K562 (cell line): Measurements from ENCODE around the gene PITPNM3. TPM values are rescaled to one million over a fixed set of nuclear protein-coding genes. Genes with fewer than 3 reads are reported as not detected.

Experiments
- ATAC-seq: fragments of 200-7000 bp; cut with Tn5 transposase; 3 replicates; pipeline ENCODE4 v1.9.1; 2020; ENCODE audit warnings: moderate library complexity
- BruUV-seq: library from RNA; stranded (reverse); fragments of 400-500 nt; replicated peaks from 2 replicates; lab custom pipeline; 2021; lab: Mats Ljungman, UMichigan
- CTCF ChIA-PET: fragments of 300-600 bp; formaldehyde crosslinking; extraction: SDS; loops from one replicate; lab custom pipeline; 2021; ENCODE audit warnings: low intra/inter-chr PET ratio; lab: Yijun Ruan, JAX
- POLR2A ChIA-PET: fragments of 300-600, 350-650 bp; sonication (Branson Sonifier 250); formaldehyde crosslinking; extraction: SDS; loops from one replicate; lab custom pipeline; 2021; ENCODE audit warnings: antibody characterized with exemption, inconsistent platforms; lab: Yijun Ruan, JAX
- DNase-seq, 4 experiments: peaks; one replicate each; pipeline versions ENCODE4 v3.0.0 to v3.0.0-alpha.2; 2011 to 2018; ENCODE audit warnings: low spot score in 3 of 4, mixed read lengths in 3 of 4; ENCODE audit errors: extremely low read depth in 1 of 4
- FAIRE-seq: peaks from 2 replicates; lab custom pipeline; 2011; peaks lifted over from hg19 to GRCh38; lab: Jason Lieb, UNC
- H2AFZ ChIP-seq: 2 replicates; pipeline ENCODE4 v1.6.0; 2011; ENCODE audit warnings: low read depth, low read length, control low read depth, inconsistent platforms
- H3K27ac ChIP-seq: fragments of 200-600 bp; 3 replicates; pipeline ENCODE4 v1.8.0; 2011; ENCODE audit warnings: low read depth, mild to moderate bottlenecking, control low read depth, inconsistent platforms, low read length, moderate library complexity, mixed read lengths; ENCODE audit errors: extremely low read depth
- H3K27me3 ChIP-seq, 2 experiments: fragments of 300-600 bp in 1 of 2; 2 replicates in 1 of 2; 3 replicates in 1 of 2; pipeline versions ENCODE4 v1.6.0 to v1.8.0; 2011; ENCODE audit warnings: inconsistent platforms in 2 of 2, low read length in 2 of 2, mild to moderate bottlenecking in 1 of 2, mixed read lengths in 1 of 2, moderate library complexity in 1 of 2; ENCODE audit not compliant: control insufficient read depth in 2 of 2, insufficient read depth in 2 of 2
- H3K36me3 ChIP-seq: fragments of 300-600 bp; 3 replicates; pipeline ENCODE4 v1.8.0; 2011; ENCODE audit warnings: mild to moderate bottlenecking, low read length, inconsistent platforms; ENCODE audit not compliant: control insufficient read depth, insufficient read depth
- H3K4me1 ChIP-seq, 2 experiments: fragments of 200-600 bp in 1 of 2; replicated peaks in 1 of 2; 2 replicates in 1 of 2; 3 replicates in 1 of 2; pipeline versions ENCODE4 v1.5.1 to v1.8.0; 2011; ENCODE audit warnings: inconsistent platforms in 2 of 2, low read length in 2 of 2, mild to moderate bottlenecking in 1 of 2, mixed read lengths in 1 of 2, moderate library complexity in 1 of 2; ENCODE audit not compliant: control insufficient read depth in 2 of 2, insufficient read depth in 2 of 2
- H3K4me2 ChIP-seq: 2 replicates; pipeline ENCODE4 v1.6.1; 2011; ENCODE audit warnings: low read length, control low read depth, inconsistent platforms, mixed read lengths; ENCODE audit not compliant: insufficient read depth
- H3K4me3 ChIP-seq: fragments of 200-600 bp; sonication (generic), shearing (Covaris generic); 2 replicates; pipeline ENCODE4 v1.5.1; 2016; ENCODE audit warnings: control low read depth, inconsistent platforms
- H3K79me2 ChIP-seq: fragments of 200-600 bp; 3 replicates; pipeline ENCODE4 v1.8.0; 2011; ENCODE audit warnings: low read length, inconsistent platforms; ENCODE audit not compliant: control insufficient read depth, insufficient read depth
- H3K9ac ChIP-seq, 2 experiments: 2 replicates each; pipeline versions ENCODE4 v1.6.0 to v1.6.1; 2011; ENCODE audit warnings: low read depth in 2 of 2, low read length in 2 of 2, control low read depth in 1 of 2, inconsistent platforms in 1 of 2, mild to moderate bottlenecking in 1 of 2, mixed read lengths in 1 of 2; ENCODE audit not compliant: insufficient read depth in 1 of 2
- H3K9me1 ChIP-seq: one replicate; pipeline ENCODE4 v1.6.0; 2011; ENCODE audit warnings: inconsistent platforms, mild to moderate bottlenecking, low read length, moderate library complexity; ENCODE audit not compliant: control insufficient read depth, insufficient read depth
- H3K9me3 ChIP-seq: replicated peaks from 2 replicates; pipeline ENCODE4 v1.5.1; 2011; ENCODE audit warnings: low read depth, low read length, inconsistent platforms; ENCODE audit not compliant: control insufficient read depth, insufficient read depth
- H4K20me1 ChIP-seq: replicated peaks from 2 replicates; pipeline ENCODE4 v1.6.1; 2011; ENCODE audit warnings: low read length, inconsistent platforms, mixed read lengths; ENCODE audit not compliant: control insufficient read depth, insufficient read depth
- ATF1 ChIP-seq, 2 experiments: fragments of 450-650 bp in 1 of 2; IDR thresholded peaks; 2 replicates each; pipeline ENCODE4 v1.6.1; 2016; ENCODE audit warnings: missing compliant biosample characterization in 1 of 2, missing genetic modification characterization in 1 of 2
- FOS ChIP-seq: IDR thresholded peaks from 3 replicates; pipeline ENCODE4 v1.6.1; 2011; ENCODE audit not compliant: insufficient read length; ENCODE audit errors: extremely low read depth
- GABPA ChIP-seq: fragments of 200-800 bp; sonication (Bioruptor generic); conservative IDR thresholded peaks from 2 replicates; pipeline ENCODE4 v1.6.1; 2016; ENCODE audit warnings: low read depth, missing genetic modification characterization, missing compliant biosample characterization
- HIVEP1 ChIP-seq: fragments of 250-450 bp; sonication (Bioruptor Pico); IDR thresholded peaks from 2 replicates; pipeline ENCODE4 v1.4.0; 2020; ENCODE audit warnings: mild to moderate bottlenecking
- LARP7 ChIP-seq: fragments of 450-650 bp; IDR thresholded peaks from 2 replicates; pipeline ENCODE4 v1.6.1; 2016
- NR1H2 ChIP-seq: sonication (generic); formaldehyde crosslinking; IDR thresholded peaks from 2 replicates; pipeline ENCODE4 v1.4.0; 2020; ENCODE audit warnings: mild to moderate bottlenecking, missing genetic modification reagents
- POLR2AphosphoS2 ChIP-seq: IDR thresholded peaks from 2 replicates; pipeline ENCODE4 v1.6.1; 2012; ENCODE audit warnings: low read length, improper control_type of control experiment
- ZNF212 ChIP-seq: fragments of 450-650 bp; formaldehyde crosslinking; IDR thresholded peaks from 2 replicates; pipeline ENCODE4 v1.4.0; 2020; ENCODE audit warnings: mild to moderate bottlenecking
- ZNF324 ChIP-seq: fragments of 250-450 bp; sonication (Bioruptor Pico); IDR thresholded peaks from 2 replicates; pipeline ENCODE4 v1.4.0; 2020; ENCODE audit warnings: mild to moderate bottlenecking
- ZNF668 ChIP-seq: fragments of 250-450 bp; sonication (Bioruptor Pico); IDR thresholded peaks from 2 replicates; pipeline ENCODE4 v1.8.0; 2022; ENCODE audit warnings: mild to moderate bottlenecking, inconsistent platforms
- ZNF79 ChIP-seq: fragments of 250-450 bp; sonication (Bioruptor Pico); IDR thresholded peaks from 2 replicates; pipeline ENCODE4 v1.4.0; 2020; ENCODE audit warnings: low read depth, mild to moderate bottlenecking, moderate library complexity
- WGBS: fragments of 100-300 bp; shearing (Covaris generic); methylation state at CpG from one replicate; pipeline ENCODE4 v1.1.6; 2016; ENCODE audit warnings: low coverage, mixed read lengths; ENCODE audit not compliant: insufficient coverage; ENCODE audit errors: missing lambda C conversion rate; 5-methylcytosine and 5-hydroxymethylcytosine counted together
- in situ Hi-C: fragments of 300-500 bp; cut with MboI; formaldehyde crosslinking; loops from 4 replicates; pipeline ENCODE4 v1.15.0; 2018; ENCODE audit warnings: inconsistent platforms, mixed read lengths
- intact Hi-C: fragments of 100-400 bp; cut with micrococcal nuclease; formaldehyde crosslinking; loops from 2 replicates; pipeline ENCODE4 v1.14.2; 2022
- polyA plus RNA-seq, 8 experiments: library from polyadenylated mRNA; depleted of rRNA in 4 of 8; stranded (reverse) in 5 of 8; unstranded in 3 of 8; fragments of >200 nt; fragmentation: Nextera tagmentation in 2 of 8; fragmentation: Illumina TruSeq in 1 of 8; extraction: Ambion mirVana in 2 of 8; extraction: Trizol in 1 of 8; gene quantifications; 2 replicates each; pipeline versions ENCODE4 v1.2.1 to v1.2.3, GENCODE V29; 2011 to 2014; ENCODE audit warnings: inconsistent platforms in 1 of 8, missing spikeins in 1 of 8
- total RNA-seq, 7 experiments: library from RNA; depleted of rRNA in 6 of 7; stranded (reverse); fragments of >200 nt in 6 of 7; fragmentation: Illumina TruSeq in 2 of 7; extraction: Trizol in 2 of 7; gene quantifications; 2 replicates each; pipeline versions ENCODE4 v1.2.1 to v1.2.3, GENCODE V29; 2011 to 2021; ENCODE audit warnings: low replicate concordance in 1 of 7
- TF ChIP-seq, protein P1 (sequence below): sonication (generic); formaldehyde crosslinking; IDR thresholded peaks from 2 replicates; pipeline ENCODE4 v1.8.1; 2023; ENCODE audit warnings: mild to moderate bottlenecking, missing genetic modification reagents
- TF ChIP-seq, protein P2 (sequence below): fragments of 250-450 bp; sonication (Bioruptor Pico); IDR thresholded peaks from 2 replicates; pipeline ENCODE4 v1.8.0; 2021; ENCODE audit warnings: mild to moderate bottlenecking, moderate library complexity
- TF ChIP-seq, protein P3 (sequence below): fragments of 200-800 bp; sonication (Bioruptor generic); IDR thresholded peaks from 2 replicates; pipeline ENCODE4 v1.6.1; 2016; ENCODE audit warnings: missing genetic modification characterization, missing compliant biosample characterization

Gene PITPNM3
- total and polyA plus RNA-seq, 9 of the 15 experiments (the other 6 are each of a cell fraction or from before 2014, with no cell fraction given): 0.14 to 0.38 (median 0.22) TPM; not detected in 2

DNA sequence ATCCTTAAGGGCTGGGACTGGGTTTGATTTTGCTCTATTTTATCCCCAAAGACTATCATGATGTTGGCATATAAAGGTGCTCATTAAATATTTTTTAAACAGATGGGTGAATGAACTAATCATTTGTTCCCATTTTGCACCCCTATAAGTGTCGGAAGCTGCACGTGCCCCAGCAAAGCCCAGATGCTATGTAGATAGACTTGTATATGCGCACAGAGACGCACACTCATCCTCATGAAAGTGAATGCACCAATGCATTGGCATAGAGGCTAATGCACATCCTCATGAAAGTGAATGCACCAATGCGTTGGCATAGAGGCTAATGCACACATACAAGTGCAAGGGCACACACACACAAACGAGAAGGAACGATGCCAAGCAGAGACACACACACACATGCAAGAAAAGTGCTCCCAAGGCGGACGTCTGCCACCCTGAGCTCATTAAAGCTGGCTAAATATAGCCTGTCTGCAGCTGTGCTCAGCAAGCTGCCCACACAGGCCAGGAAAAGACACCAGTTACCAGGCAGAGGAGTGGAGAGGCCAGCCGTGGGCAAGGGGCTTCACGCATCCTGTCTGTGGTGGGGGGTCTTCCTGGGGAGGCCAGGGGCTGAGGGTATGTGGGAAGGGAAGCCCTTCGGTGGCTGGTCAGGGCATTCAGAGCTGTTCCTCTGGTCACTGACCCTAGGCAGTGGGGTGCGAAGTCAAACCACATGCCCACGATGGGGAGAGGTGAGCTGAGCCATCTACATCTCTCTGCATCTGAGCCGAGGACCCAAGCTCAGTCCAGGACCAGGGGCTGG, 59.5 kb downstream of the PITPNM3 start:
- Histone ChIP-seq H3K36me3 (no peaks in the 10 kb centered on the region), H4K20me1 (no peaks in the 10 kb centered on the region), H3K27me3 (peaks cover 0 to 28% of the 10 kb centered on the region in 2 experiments; a peak in 4 of 5 replicates), H3K9me3 (no peaks in the 10 kb centered on the region), H3K27ac (no peak overlapping the region), H2AFZ (no peak overlapping the region), H3K4me1 (no peaks in the 10 kb centered on the region), H3K4me2 (no peak overlapping the region), H3K9me1 (no peaks in the 10 kb centered on the region), H3K9ac (no peak overlapping the region), H3K79me2 (no peaks in the 10 kb centered on the region), H3K4me3 (no peak overlapping the region)
- WGBS: 15% methylated on average over 11 of the region's 15 CpGs
- FAIRE-seq: no peak
- intact Hi-C loops: no loop called here
- CTCF ChIA-PET: no interaction called here
- DNase-seq: no peak
- no peak for ATAC-seq
- in situ Hi-C loops: no loop called here
- no TSS peak for BruUV-seq
- POLR2A ChIA-PET: interaction anchor here (1.0 kb wide), 1 partner anchor 13 kb away, joined by 3 read pairs; no protein-coding TSS in a partner anchor
- TF ChIP-seq, protein P1, sequence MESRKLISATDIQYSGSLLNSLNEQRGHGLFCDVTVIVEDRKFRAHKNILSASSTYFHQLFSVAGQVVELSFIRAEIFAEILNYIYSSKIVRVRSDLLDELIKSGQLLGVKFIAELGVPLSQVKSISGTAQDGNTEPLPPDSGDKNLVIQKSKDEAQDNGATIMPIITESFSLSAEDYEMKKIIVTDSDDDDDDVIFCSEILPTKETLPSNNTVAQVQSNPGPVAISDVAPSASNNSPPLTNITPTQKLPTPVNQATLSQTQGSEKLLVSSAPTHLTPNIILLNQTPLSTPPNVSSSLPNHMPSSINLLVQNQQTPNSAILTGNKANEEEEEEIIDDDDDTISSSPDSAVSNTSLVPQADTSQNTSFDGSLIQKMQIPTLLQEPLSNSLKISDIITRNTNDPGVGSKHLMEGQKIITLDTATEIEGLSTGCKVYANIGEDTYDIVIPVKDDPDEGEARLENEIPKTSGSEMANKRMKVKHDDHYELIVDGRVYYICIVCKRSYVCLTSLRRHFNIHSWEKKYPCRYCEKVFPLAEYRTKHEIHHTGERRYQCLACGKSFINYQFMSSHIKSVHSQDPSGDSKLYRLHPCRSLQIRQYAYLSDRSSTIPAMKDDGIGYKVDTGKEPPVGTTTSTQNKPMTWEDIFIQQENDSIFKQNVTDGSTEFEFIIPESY: no peak
- TF ChIP-seq ZNF324: no peak
- TF ChIP-seq ZNF668: no peak
- TF ChIP-seq LARP7: no peak
- TF ChIP-seq POLR2AphosphoS2: no peak
- TF ChIP-seq ATF1 (CRISPR knock-in tag; IDR thresholded peaks at IDR 0.05): no peak
- no peak for TF ChIP-seq ATF1 (tag; IDR thresholded peaks at IDR 0.05)
- no peak for TF ChIP-seq FOS
- TF ChIP-seq GABPA (tag): no peak
- TF ChIP-seq ZNF79 (CRISPR knock-in tag): no peak
- TF ChIP-seq ZNF212: no peak
- no peak for TF ChIP-seq NR1H2 (CRISPR knock-in tag)
- TF ChIP-seq, protein P2, sequence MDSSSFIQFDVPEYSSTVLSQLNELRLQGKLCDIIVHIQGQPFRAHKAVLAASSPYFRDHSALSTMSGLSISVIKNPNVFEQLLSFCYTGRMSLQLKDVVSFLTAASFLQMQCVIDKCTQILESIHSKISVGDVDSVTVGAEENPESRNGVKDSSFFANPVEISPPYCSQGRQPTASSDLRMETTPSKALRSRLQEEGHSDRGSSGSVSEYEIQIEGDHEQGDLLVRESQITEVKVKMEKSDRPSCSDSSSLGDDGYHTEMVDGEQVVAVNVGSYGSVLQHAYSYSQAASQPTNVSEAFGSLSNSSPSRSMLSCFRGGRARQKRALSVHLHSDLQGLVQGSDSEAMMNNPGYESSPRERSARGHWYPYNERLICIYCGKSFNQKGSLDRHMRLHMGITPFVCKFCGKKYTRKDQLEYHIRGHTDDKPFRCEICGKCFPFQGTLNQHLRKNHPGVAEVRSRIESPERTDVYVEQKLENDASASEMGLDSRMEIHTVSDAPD (CRISPR knock-in tag): no peak
- no peak for TF ChIP-seq HIVEP1 (CRISPR knock-in tag)
- TF ChIP-seq, protein P3, sequence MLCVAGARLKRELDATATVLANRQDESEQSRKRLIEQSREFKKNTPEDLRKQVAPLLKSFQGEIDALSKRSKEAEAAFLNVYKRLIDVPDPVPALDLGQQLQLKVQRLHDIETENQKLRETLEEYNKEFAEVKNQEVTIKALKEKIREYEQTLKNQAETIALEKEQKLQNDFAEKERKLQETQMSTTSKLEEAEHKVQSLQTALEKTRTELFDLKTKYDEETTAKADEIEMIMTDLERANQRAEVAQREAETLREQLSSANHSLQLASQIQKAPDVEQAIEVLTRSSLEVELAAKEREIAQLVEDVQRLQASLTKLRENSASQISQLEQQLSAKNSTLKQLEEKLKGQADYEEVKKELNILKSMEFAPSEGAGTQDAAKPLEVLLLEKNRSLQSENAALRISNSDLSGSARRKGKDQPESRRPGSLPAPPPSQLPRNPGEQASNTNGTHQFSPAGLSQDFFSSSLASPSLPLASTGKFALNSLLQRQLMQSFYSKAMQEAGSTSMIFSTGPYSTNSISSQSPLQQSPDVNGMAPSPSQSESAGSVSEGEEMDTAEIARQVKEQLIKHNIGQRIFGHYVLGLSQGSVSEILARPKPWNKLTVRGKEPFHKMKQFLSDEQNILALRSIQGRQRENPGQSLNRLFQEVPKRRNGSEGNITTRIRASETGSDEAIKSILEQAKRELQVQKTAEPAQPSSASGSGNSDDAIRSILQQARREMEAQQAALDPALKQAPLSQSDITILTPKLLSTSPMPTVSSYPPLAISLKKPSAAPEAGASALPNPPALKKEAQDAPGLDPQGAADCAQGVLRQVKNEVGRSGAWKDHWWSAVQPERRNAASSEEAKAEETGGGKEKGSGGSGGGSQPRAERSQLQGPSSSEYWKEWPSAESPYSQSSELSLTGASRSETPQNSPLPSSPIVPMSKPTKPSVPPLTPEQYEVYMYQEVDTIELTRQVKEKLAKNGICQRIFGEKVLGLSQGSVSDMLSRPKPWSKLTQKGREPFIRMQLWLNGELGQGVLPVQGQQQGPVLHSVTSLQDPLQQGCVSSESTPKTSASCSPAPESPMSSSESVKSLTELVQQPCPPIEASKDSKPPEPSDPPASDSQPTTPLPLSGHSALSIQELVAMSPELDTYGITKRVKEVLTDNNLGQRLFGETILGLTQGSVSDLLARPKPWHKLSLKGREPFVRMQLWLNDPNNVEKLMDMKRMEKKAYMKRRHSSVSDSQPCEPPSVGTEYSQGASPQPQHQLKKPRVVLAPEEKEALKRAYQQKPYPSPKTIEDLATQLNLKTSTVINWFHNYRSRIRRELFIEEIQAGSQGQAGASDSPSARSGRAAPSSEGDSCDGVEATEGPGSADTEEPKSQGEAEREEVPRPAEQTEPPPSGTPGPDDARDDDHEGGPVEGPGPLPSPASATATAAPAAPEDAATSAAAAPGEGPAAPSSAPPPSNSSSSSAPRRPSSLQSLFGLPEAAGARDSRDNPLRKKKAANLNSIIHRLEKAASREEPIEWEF (CRISPR knock-in tag): no peak
